Measurements from ENCODE around the gene UTP18. TPM values are rescaled to one million over a fixed set of nuclear protein-coding genes. Genes with fewer than 3 reads are reported as not detected.
"Not testable (repeated sequence)": the region's sequence is repeated elsewhere in the genome, so short reads cannot be mapped to it uniquely, and the experiment has no call there.

Gene UTP18
- total RNA-seq: 10 to 100 TPM; 10.2 to 18.6 TPM
- long read RNA-seq, transcript UTP18-201 (14 exons, 1,894 nt): major isoform, 24 of 28 reads
- long read RNA-seq, partial matches to known transcripts: 0 of 28 reads
- long read RNA-seq, other reads (novel, unspliced or antisense): 4 of 28 reads

DNA sequence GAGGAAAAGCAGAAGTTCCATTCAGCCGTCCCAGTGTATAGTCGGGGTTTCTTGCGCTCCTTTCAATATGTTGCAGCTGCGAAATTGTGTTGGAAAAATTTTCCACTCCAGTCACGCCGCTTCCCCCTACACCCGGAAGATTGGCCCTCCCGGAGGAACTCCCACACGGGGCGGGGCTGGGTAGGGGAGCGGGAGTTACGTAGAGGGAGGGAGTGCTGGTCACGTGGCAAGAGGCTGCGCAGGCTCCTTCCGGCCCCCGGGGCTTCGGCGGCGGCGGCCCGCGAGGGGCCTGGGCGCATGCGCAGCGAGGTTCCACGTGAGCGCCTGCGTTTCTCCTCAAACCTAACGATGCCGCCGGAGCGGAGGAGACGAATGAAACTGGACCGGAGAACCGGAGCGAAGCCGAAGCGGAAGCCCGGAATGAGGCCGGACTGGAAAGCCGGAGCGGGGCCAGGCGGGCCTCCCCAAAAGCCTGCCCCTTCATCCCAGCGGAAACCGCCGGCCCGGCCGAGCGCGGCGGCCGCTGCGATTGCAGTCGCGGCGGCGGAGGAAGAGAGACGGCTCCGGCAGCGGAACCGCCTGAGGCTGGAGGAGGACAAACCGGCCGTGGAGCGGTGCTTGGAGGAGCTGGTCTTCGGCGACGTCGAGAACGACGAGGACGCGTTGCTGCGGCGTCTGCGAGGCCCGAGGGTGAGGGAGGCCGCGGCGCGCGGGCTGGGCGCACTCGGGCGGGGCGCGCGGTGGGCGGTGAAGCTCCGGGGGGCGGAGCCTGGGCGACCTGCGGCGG, at the start of gene UTP18:
UTP18 (plus strand) TSS at position 310 of the 787 bp plus-strand sequence; CDS start at position 349, 39 bp downstream.
- ATAC-seq: peak; percentile 96 to 97
- DNase-seq: peak; percentile 98
- intact Hi-C loops (cut with DNase I): no loop called here

DNA sequence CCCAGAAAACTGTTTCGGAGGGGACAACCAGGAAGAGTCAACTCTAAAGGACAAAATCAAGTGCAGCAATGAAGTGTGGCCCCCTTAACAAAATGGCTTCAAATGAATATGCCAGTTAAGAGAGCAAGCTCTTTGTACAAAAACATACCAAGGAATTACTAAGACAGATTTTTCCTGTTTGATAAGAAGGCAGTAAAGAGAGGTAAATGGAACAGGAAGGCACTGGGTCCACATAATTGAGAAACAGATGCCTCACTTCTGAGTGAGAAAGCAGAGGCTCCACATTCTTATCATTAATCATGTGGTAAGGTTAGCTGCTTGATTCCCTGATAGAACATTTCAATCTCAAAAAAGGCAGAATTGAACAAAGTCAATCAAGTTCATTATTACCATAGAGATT, 45.4 kb upstream of the UTP18 start:
- DNase-seq (no peak), ATAC-seq (no peak)
- intact Hi-C loops (cut with DNase I): no loop called here

DNA sequence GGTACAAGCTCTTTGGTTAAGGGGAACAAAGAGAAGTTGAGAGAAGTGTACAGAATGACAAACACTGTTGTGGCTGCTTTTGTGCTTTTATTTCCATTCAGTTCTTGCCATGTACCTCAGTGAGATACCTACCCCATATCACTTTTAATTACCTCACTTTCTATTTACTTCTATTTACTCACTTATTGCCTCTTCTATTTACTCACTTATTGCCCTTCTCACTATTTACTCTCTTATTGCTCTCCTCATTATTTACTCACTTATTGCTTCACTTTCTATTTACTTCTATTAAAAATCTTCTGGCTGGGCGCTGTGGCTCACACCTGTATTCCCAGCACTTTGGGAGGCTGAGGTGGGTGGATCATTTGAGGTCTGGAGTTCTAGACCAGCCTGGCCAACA, 42.4 kb upstream of the UTP18 start:
- no peak for ATAC-seq
- intact Hi-C loops (cut with DNase I): no loop called here
- DNase-seq: no peak

DNA sequence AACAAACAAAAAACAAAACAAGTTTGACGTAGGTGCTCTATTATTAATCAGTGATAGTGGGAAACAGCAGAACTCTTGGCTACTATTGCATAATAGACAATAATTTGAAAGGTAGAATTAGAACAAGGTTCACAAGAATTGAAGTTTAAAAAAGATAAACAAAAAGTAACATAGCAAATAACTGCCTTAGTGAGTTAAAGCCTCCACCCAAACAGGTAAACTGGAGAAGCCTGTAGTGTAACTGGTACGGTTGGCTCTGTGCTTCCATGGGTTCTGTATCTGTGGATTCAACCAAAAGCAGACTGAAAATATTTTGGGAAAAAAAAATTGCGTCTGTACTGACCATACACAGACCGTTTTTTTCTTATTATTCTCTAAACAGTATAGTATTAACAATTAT, 39.0 kb upstream of the UTP18 start:
- intact Hi-C loops (cut with DNase I): no loop called here
- ATAC-seq (no peak), DNase-seq (no peak)

DNA sequence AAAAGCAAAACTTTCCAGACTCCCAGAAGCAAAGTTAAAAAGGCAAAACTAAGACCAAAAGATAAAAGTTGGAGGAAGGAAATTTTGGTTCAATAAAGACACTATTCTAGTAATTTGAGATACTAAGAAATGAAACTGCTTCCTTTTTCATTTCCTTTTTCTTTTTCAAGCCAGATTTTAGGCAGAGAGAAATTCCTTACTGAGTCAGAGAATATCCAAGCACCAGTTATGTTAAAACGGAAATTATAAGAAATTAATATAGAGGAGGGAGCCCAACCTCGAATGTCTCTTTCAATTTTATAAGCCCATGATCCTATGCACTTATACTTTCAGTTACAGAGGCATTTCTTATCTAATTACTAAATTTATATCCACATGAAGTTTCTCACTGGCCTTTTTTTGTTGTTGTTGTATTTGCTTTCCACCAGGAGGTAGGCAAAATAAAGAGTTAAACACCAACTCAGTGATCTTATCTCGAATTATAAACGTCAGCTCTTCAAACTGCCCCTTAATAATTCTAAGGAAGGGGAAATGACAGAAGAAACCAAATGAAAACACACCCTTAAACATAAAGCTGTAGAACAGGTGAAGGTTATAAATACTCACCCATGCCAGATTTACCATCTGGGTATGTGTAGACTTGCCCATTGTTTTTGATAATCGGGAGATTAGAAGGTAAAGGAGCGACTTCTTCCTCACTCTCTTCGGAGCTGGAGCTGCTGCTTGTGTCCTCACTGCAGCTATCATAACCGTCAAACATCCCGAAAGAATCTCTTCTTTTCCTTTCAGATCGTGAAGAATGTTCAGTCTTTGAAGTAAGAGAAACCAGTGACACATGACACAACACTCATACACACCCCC, 35.7 kb upstream of the UTP18 start:
- peak in 1 of 2 donors; percentile 44 for ATAC-seq
- intact Hi-C loops (cut with DNase I): no loop called here
- no peak for DNase-seq

DNA sequence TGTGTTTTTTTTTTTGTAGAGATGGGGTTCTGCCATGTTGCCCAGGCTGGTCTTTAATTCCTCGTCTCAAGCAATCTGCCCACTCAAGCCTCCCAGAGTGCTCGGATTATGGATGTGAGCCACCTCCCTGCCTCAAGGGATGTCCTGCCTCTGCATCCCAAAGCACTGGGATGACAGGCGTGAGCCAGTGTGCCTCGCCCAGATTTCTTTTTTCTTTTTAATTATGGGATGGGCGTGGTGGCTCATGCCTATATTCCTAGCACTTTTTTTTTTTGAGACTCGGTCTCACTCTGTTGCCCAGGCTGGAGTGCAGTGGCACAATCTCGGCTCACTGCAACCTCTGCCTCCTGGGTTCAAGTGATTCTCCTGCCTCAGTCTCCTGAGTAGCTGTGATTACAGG, 34.8 kb upstream of the UTP18 start:
- intact Hi-C loops (cut with DNase I); DNase-seq; ATAC-seq: not testable (repeated sequence)

DNA sequence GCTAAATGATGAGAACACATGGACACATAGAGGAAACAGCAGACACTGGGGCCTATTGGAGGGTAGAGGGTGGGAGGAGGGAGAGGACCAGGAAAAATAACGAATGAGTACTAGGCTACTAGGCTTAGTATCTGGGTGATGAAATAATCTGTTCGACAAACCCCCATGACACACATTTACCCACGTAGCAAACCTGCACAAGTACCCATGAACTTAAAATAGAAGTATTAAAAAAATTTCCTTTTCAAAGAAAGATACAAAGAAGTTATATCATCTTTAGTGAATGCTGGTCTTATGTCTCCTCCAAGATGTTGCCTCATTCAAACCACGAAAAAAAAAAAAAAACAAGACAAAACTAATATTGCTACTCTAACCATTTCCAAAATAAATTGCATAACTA, 32.2 kb upstream of the UTP18 start:
- DNase-seq: no peak
- intact Hi-C loops (cut with DNase I): no loop called here
- ATAC-seq: peak; percentile 30 to 32

DNA sequence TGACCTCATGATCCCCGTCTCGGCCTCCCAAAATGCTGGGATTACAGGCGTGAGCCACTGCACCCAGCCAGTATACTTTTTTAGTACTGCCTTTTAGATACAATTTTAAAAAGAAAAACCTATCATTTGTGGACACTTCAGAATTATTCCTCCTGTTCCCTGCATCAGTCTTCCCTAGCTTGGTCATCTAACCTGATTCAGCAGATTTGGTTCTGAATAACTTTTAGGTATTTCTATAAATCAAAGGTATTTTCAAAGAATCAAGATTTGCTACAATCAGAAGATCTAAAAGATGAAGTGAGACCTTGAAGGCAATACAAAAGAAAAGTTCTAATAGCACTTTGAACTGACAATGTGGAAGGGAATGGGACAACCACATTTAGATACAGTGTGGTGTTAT, 30.5 kb upstream of the UTP18 start:
- ATAC-seq (no peak), DNase-seq (no peak)
- intact Hi-C loops (cut with DNase I): no loop called here

DNA sequence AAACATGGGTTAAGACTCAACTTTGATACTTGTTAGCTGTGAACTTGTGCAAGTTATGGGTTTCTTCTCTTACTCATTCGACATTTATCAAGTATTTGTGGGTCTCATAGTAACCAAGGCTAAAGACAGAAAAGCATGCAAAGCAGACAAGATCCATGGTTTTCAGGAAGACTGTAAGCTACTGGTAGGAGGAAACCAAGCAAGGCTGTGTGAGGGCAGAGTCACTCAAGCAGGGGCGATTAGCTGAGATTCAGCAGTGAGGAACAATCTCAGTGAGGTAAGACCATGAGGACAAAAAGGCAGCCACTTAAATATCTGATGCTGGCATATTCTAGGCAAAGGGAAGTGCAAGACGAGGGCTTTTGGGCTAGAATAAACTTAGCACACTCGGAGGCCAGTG, 30.0 kb upstream of the UTP18 start:
- intact Hi-C loops (cut with DNase I): no loop called here
- DNase-seq: no peak
- no peak for ATAC-seq

DNA sequence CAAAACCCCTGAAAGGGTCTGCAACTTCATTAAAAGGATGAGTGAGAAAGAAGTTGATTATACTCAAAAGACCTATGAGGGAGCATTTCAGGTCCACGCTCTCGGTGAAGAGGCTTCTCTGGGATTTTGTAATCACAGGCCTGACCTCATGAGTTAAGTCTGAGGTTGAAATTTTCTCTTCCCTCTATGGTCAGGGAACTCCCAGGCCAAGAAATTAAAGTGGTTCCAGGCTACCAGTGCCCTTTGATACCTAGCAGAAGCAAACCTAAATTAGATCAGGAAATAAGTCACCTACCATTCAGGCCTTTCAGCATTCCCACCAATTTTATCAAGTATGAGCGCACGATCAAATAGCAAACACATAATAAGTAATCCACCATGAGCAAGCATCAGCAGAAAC, 28.3 kb upstream of the UTP18 start:
- DNase-seq: no peak
- intact Hi-C loops (cut with DNase I): no loop called here
- no peak for ATAC-seq

DNA sequence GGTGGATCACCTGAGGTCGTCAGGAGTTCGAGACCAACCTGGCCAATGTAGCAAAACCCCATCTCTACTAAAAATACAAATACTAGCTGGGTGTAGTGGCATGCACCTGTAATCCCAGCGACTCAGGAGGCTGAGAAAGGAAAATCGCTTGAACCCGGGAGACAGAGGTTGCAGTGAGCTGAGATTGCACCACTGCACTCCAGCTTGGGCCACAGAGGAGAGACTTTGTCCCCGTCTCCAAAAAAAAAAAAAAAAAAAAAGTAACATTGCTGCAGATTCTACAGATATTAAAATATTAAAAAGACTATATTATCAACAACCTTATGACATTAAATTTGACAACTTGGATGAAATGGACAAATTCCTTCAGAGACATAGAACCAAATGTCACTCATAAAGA, 26.2 kb upstream of the UTP18 start:
- ATAC-seq: no peak
- intact Hi-C loops (cut with DNase I): no loop called here

DNA sequence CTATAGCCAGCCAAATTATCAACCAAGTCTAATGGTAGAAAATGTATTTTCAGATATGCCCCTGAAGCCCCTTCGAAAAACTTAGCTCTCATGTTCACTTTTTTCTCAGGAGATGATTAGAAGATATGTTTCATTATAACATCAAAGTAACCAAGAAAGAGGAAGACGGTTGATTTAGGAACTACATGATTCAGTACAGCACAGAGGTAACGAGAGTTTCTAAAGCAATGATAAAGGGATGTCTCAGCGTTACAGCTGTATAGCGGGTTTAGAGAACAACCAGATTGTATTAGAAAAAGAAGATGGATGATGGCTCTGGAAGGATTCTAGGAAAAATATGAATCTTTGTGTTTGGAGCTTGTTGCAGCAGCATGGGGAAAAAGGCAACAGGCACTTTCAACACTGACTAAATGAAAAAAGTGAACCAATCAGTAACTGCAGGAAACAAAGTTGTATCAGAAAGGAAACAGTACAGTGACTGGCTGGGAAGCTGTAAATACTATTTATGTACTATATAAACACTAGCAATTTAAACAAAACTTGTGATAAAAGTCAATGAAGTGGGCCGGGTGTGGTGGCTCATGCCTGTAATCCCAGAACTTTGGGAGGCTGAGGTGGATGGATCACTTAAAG, 22.0 kb upstream of the UTP18 start:
- ATAC-seq (no peak), DNase-seq (no peak)
- intact Hi-C loops (cut with DNase I): no loop called here

More for the DNA sequence above, 26.2 kb upstream of the UTP18 start:
- no peak for DNase-seq

DNA sequence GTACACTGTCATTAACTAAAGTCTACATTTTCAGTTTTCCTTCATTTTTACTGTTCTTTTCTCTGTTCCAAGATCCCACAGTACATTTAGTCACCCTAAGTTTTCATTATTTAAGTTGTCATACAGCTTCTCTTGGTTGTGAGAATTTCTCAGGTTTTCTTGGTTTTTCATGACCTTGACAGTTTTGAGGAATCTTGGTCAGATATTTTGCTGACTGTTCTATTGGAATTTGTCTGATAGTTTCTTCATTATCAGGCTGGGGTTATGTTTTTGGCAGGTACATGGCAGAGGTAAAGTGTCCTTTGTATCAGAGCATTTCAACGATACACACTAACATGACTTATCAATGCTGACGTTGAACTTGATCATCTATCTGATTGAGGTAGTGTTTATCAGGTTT, 20.1 kb upstream of the UTP18 start:
- intact Hi-C loops (cut with DNase I): no loop called here
- ATAC-seq (no peak), DNase-seq (no peak)

DNA sequence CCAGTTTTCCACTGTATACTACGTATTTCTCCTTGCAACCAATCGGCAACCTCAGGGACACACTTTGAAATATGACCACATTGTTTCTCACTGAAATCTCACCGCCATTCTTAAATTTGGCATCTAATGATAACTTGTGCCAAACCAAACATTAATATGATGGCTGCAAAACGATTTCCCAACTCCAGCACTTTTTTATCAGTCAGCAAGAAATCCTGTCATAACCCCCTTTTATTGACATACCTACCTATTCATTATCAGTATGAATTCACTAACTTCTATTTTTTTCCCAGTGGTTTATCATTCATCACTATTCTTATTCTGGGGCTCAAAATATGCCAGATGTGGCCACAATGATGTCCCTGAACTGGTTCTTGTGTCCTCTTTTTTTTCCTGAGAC, 16.3 kb upstream of the UTP18 start:
- ATAC-seq (no peak), DNase-seq (no peak)
- intact Hi-C loops (cut with DNase I): no loop called here

DNA sequence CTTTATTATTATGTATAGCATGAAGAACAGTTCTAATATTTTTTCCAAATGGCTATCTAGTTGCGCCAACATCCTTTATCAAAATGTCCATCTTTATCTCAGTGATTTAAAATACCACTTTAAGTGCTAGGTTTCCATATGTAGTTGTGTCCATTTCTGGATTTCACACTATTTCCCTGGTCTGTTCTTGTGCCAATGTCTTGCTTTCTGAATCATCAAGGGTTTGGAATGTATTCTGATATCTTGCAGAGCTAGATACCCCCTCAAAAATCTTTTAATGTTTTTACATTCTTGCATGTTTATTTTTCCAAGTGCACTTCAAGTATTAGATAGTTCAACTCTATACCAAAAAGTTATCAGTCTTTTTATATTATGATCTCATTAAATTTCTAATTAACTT, 14.8 kb upstream of the UTP18 start:
- DNase-seq (no peak), ATAC-seq (no peak)
- intact Hi-C loops (cut with DNase I): no loop called here

DNA sequence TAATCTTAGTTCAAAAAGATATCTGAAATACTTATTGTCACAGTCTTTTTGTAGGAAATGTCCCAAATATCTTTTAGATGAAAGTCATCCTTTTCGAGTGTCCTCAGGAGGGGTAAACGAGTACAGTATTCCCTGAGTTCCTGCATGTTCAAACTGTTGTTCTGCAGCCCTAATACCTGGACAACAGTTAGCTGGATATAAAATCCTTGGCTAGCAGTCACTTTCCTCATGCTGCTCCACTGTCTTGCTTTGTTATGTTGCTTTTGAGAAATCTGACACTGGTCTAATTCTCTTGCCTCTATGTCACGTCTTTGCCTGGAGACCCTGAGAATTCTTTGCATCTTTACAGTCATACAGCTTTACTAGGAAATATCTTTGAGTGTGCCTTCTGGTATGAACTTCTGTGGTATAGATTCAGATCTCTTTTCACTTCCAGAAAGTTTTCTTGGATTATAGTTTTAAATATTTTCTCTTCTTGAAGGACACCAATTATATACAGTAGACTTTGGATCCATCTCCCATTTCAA, 10.0 kb upstream of the UTP18 start:
- intact Hi-C loops (cut with DNase I): no loop called here
- ATAC-seq (no peak), DNase-seq (no peak)

DNA sequence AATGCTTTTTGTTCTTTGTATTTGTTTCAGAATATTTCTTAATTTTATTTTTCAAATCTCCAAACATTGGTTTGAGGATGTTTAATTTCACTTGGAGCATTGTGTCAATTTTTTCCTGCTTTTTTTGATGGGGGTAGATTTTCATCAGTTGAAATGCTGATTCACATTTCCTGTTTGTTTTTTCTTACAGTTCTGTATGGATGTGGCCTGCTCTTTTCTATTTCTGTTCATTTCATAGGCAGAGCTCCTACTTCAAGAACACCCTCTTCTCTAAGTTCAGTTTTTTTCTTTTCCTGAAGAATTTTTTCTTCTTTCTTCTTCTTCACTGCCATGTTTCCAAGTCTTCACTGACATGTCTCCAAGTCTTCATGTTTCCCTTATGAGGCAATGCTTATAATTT, 9.3 kb upstream of the UTP18 start:
- intact Hi-C loops (cut with DNase I): no loop called here
- DNase-seq (no peak), ATAC-seq (no peak)

DNA sequence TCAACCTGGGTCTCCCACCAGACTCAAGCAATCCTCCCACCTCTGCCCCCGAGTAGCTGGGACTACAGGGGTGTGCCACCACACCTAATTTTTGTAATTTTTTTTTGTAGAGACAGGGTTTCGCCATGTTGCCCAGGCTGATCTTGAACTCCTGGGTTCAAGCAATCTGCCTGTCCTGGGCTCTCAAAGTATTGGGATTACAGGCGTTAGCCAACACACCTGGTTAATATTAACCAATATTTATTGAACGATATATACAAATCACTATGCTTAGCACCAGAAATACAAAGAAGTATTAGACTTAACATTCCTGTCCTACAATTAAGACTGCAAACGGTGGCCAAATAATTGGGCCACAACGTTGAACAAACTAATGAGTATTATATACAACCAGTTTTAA, 4.7 kb upstream of the UTP18 start:
- DNase-seq (no peak), ATAC-seq (no peak)
- intact Hi-C loops (cut with DNase I): no loop called here

DNA sequence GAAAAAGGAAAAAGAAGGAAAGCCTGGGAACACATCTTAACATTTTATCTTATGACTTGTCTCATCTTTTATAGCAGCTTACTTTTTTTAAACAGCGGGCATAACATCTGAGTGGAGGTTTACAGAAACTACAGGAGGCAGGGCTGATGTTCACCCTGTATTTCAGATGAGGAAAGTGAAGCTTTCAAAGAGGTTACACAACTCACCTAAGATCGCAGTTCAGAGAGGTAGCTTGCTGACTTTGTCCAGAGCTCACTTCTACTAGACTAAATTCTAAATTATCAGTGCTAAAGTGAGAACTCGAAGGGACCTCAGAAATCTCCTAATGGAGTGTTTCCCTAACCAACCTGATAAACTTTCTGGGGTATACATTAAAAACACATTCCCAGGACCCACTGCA, 4.2 kb upstream of the UTP18 start:
- intact Hi-C loops (cut with DNase I): no loop called here
- ATAC-seq: no peak

More for the DNA sequence above, 4.2 kb upstream of the UTP18 start:
- no peak for DNase-seq
